ENCODE data around the gene FBXO3.
"Not testable (repeated sequence)": the region's sequence is repeated elsewhere in the genome, so short reads cannot be mapped to it uniquely, and the experiment has no call there.

FBXO3 gene

DNA sequence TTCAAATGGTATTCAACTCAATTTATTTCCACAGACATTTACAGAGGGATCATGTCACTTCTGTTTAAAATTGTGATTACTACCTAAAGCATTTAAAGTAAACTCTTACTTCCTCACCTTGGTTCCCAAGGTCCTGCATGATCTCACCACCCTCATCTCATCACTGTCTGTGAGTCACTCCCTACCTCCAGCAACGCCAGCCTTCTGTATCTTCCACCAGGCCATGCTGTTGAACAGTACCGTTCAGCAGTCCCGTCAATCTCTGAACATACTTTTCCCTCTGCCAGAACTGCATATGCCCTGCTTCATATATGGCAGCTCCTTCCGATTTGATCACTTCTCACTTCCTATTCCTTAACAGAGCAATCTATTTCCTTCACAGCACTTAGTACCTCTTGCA is 2.0 kb downstream of the FBXO3 start:
- DNase-seq, result no peak

GRCh38 chr11:33770236-33770635 is 4.1 kb downstream of the FBXO3 start:
- DNase-seq, result no peak

DNA sequence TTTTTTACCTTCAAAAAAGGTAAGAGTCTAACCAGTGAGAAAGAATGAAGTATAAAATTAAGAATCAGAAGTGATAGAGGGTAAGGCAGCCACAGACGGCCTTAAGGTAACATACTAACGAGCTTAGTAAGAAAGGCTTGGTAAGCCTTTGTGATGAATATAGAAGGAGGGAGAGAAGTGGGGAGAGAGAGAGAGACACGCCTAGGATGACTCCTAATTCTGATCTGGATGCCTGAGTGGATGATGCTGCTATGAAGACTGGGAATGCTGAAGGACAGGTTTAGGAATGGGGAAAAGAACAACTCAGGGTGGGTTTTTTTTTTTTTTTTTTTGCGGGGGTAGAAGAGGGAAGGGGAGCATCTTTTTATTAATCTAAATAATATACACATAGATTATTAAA is 4.8 kb downstream of the FBXO3 start:
- no peak for DNase-seq

- DNase-seq, result no peak
These were observed 6.7 kb downstream of the FBXO3 start for GRCh38 chr11:33767624-33768023.

DNA sequence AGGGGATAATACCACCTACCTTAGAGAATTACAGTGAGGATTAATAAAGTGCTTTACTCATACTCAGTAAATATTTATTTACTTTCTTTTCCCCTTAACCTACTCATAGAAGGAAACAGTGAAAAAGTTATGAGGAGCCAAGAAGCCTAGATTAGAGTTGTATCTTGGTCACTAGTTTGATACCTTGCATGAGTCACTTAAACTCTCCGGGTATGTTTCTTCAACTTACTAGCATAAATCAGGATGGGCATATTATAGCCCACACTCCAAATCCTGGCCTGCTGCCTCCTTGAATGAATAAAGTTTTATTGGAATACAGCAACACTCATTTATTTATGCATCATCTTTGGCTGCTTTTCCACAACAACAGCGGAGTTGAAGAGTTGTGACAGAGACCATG is 8.2 kb downstream of the FBXO3 start:
- DNase-seq, result no peak

DNA sequence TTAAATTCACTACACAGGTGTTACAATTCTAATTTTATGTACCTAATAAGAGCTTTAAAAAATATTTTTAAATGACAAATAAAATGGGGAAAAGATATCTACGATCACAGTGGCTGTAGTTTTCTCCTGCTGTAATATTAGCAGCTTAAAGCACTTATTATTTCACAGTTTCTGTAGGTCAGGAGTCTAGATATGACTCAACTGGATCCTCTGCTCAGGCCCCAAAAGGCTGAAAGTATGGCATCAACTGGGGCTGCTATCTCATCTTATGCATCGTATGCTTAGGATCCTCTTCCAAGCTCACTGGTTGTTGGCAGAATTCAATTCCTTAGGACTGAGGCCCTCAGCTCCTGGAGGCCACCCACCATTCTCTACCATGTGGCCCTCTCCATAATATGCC is 12.8 kb downstream of the FBXO3 start:
- DNase-seq, result no peak

GRCh38 chr11:33753304-33753967 is 20.9 kb downstream of the FBXO3 start:
- no peak for DNase-seq

DNA sequence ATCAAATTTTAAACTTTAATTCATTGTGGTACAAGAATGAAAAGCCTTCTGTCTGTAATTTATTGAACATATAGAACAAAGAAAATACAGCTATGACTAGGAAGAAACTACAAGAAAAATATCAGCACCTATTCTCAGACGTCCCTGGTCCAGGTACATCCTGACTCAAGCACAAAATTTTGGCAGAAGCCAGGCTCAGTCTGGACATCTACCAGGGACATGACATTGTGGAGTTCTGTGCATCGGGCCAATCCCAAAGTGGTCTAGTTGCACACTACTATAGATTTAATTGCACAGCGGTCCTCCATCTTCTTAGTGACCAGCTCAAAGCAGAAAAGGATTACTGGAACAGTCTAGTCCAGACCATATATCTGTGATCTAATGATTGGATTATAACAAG is 22.4 kb downstream of the FBXO3 start:
- DNase-seq, result no peak

GRCh38 chr11:33747979-33748378 is 26.3 kb downstream of the FBXO3 start:
- DNase-seq, result no peak

- no peak for DNase-seq
These were observed 31.0 kb downstream of the FBXO3 start for GRCh38 chr11:33743291-33743690.

GRCh38 chr11:33742249-33742851 is 32.0 kb downstream of the FBXO3 start:
- DNase-seq, result peak in 1 of 2 experiments; percentile 58

DNA sequence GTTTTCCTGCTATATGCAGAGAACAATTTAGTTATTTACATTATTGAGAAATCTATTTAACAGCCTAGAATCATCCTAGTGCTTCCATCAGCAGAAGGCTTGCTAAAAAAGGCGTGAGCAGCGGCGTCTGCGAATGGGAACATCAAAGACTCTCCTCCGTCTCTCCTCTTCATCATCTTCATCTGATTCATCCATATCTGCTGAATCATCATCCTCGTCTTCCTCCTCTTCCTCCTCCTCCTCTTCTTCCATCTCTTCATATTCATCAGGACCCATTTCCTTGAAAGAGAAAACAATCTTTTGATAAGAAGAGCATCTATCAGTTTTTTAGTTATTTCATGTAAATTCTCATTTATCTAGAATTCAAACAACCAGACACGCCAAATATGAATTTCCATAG is 32.5 kb downstream of the FBXO3 start:
- no peak for DNase-seq

DNA sequence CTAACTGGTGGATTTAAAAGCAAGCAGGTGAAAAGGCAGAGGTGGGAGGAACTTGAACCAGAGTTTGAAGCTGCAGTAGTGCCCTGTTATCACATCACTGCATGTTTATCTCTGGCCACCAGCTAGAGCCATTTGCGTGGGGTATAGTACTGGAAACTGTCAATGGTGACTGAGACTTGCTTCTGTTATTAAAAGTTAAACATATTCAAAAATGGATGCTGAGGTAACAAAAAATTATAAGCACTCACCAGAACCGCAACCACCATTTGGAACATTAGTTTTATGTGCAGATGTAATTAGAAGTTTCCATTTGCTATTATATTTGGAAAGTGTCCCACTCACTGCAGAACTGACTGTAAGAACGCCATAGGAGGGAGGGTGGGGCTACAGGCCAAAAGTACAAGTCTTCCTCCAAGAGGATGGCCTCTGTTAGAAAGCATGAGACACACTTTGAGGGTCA is 36.9 kb downstream of the FBXO3 start:
- DNase-seq, result no peak

GRCh38 chr11:33736148-33736812 is 38.0 kb downstream of the FBXO3 start, which contains the start of gene CD59:
TSS of gene CD59 (minus strand) at chr11:33736423. CDS start at chr11:33722445, 13,978 bp downstream.
- peak; percentile 73 to 91 for DNase-seq

GRCh38 chr11:33735271-33736147 is 38.8 kb downstream of the FBXO3 start:
- DNase-seq, result peak in 1 of 2 experiments; percentile 19

GRCh38 chr11:33734441-33735270 is 39.7 kb downstream of the FBXO3 start:
- DNase-seq, result peak; percentile 17 to 51

GRCh38 chr11:33733980-33734379 is 40.3 kb downstream of the FBXO3 start:
- peak in 1 of 2 experiments; percentile 23 for DNase-seq

DNA sequence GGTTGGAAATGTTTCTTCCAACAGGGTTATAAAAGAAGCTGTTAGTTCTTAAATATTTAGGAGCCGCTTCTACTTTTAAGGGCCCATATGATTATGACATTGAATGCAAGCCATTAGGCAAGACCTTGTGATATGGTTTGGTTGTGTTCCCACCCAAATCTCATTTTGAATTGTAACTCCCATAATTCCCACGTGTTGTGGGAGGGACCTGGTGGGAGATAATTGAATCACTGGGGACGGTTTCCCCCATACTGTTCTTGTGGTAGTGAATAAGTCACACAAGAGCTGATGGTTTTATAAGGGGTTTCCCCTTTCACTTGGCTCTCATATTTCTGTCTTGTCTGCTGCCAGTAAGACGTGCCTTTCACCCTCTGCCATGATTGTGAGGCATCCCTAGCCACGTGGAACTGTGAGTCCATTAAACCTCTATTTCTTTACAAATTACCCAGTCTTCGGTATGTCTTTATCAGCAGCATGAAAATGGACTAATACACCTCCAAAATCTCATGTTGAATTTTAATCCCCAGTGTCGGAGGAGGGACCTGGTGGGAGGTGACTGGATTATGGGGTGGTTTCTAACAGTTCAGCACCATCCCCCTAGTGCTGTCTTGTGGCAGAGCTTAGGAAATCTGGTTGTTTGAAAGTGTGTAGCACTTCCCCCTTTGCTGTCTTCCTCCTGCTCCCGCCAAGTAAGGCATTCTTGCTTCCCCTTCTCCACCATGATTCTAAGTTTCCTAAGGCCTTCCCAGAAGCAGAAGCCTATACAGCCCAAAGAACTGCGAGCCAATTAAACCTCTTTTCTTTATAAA is 42.4 kb downstream of the FBXO3 start:
- peak in 1 of 2 experiments; percentile 24 for DNase-seq

DNA sequence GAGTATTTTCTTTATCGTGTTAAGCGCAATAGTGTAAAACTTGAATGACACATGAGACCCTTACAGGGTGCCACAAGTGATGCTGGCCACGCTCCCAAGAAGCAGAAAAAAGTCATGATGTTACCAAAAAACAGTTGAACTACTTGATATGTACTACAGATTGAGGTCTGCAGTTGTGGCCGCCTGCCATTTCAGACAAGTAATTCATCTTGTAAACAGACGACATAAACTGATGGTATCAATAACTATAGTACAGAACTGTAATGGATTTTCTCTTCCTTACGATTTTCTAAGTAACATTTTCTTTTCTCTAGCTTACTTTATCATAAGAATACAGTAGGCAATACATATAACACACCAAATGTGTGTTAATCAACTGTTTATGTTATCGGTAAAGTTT is 43.6 kb downstream of the FBXO3 start:
- no peak for DNase-seq

- not testable (repeated sequence) for DNase-seq
These were observed 45.2 kb downstream of the FBXO3 start for GRCh38 chr11:33729072-33729664.

- not testable (repeated sequence) for DNase-seq
These were observed 46.8 kb downstream of the FBXO3 start for GRCh38 chr11:33727539-33727938.
